Esophagus squamous epithelium (tissue), 4 donors: ENCODE measurements around the gene POLR2I.

Experiments
- POLR2A ChIP-seq, 4 donors: fragments of 450-650 bp; IDR thresholded peaks; one replicate each; pipeline ENCODE4 v1.6.1; 2017; ENCODE audit warnings: antibody characterized with exemption in 4 of 4, mild to moderate bottlenecking in 4 of 4, moderate library complexity in 3 of 4
- TF ChIP-seq, protein P1 (sequence below), 6 experiments: fragments of 450-650 bp in 4 of 6; fragments of 200-600 bp in 2 of 6; sonication (generic) in 2 of 6; IDR thresholded peaks; one replicate each; pipeline ENCODE4 v1.5.1; 2016 to 2019; ENCODE audit warnings: antibody characterized with exemption in 6 of 6, mild to moderate bottlenecking in 4 of 6, moderate library complexity in 4 of 6

DNA sequence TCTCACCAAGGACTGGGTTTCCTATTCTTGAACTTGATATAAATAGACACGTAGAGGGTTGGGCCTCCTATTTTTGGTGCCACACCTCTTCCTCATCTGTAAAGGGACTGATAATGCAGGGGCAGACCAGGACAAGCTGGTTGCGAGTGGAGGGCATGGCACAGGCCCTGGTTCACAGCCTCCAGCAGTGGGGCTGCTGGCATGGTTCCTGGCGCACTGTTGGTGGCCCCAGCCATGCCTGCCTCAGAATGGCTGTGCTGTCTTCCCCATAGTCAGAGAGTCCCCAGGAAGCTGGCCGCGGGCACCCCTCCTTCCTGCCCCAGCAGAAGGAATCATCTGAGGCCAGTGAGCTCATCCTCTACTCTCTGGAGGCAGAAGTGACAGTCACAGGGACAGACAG lies 14.2 kb downstream of the POLR2I start:
- TF ChIP-seq, protein P1, sequence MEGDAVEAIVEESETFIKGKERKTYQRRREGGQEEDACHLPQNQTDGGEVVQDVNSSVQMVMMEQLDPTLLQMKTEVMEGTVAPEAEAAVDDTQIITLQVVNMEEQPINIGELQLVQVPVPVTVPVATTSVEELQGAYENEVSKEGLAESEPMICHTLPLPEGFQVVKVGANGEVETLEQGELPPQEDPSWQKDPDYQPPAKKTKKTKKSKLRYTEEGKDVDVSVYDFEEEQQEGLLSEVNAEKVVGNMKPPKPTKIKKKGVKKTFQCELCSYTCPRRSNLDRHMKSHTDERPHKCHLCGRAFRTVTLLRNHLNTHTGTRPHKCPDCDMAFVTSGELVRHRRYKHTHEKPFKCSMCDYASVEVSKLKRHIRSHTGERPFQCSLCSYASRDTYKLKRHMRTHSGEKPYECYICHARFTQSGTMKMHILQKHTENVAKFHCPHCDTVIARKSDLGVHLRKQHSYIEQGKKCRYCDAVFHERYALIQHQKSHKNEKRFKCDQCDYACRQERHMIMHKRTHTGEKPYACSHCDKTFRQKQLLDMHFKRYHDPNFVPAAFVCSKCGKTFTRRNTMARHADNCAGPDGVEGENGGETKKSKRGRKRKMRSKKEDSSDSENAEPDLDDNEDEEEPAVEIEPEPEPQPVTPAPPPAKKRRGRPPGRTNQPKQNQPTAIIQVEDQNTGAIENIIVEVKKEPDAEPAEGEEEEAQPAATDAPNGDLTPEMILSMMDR (IDR thresholded peaks at IDR 0.05) = no peak
- no peak for TF ChIP-seq POLR2A (IDR thresholded peaks at IDR 0.05)
